HG02678 (cell line): ENCODE measurements around the gene EIF3K.
"Not testable (repeated sequence)": the region's sequence is repeated elsewhere in the genome, so short reads cannot be mapped to it uniquely, and the experiment has no call there.

Experiments used
- ATAC-seq: cut with Tn5 transposase; IDR thresholded peaks from one replicate; pipeline ENCODE4 v1.9.1; 2021; ENCODE audit warnings: mild to moderate bottlenecking, moderate library complexity; ENCODE audit not compliant: unreplicated experiment

EIF3K gene

GRCh38 chr19:38618590-38619360, at the start of gene EIF3K:
EIF3K (plus strand) TSS chr19:38619188; CDS start chr19:38619269, 81 bp downstream.
- ATAC-seq, result peak; percentile 71

- no peak for ATAC-seq
Measured at GRCh38 chr19:38569368-38569983, 49.5 kb upstream of the EIF3K start.

- ATAC-seq, result no peak
Measured at GRCh38 chr19:38571682-38572081, 47.3 kb upstream of the EIF3K start.

- ATAC-seq, result no peak
Measured at GRCh38 chr19:38577826-38578225, 41.2 kb upstream of the EIF3K start.

GRCh38 chr19:38579304-38579703, 39.7 kb upstream of the EIF3K start:
- ATAC-seq, result not testable (repeated sequence)

- no peak for ATAC-seq
Measured at GRCh38 chr19:38580080-38580479, 38.9 kb upstream of the EIF3K start.

- ATAC-seq, result peak; percentile 80
Measured at GRCh38 chr19:38583219-38583984, 35.6 kb upstream of the EIF3K start.

GRCh38 chr19:38583985-38584305, 35.0 kb upstream of the EIF3K start:
- ATAC-seq, result no peak

GRCh38 chr19:38587562-38587961, 31.4 kb upstream of the EIF3K start:
- ATAC-seq, result no peak

GRCh38 chr19:38588041-38588440, 30.9 kb upstream of the EIF3K start:
- no peak for ATAC-seq

- no peak for ATAC-seq
Measured at GRCh38 chr19:38592940-38593339, 26.0 kb upstream of the EIF3K start.

GRCh38 chr19:38596057-38596981, 22.7 kb upstream of the EIF3K start:
- no peak for ATAC-seq

- ATAC-seq, result no peak
Measured at GRCh38 chr19:38597075-38597474, 21.9 kb upstream of the EIF3K start.

- no peak for ATAC-seq
Measured at GRCh38 chr19:38599722-38600121, 19.3 kb upstream of the EIF3K start.

- not testable (repeated sequence) for ATAC-seq
Measured at GRCh38 chr19:38602856-38603255, 16.1 kb upstream of the EIF3K start.

- ATAC-seq, result no peak
Measured at GRCh38 chr19:38606131-38606530, 12.9 kb upstream of the EIF3K start.

- no peak for ATAC-seq
Measured at GRCh38 chr19:38614289-38614688, 4.7 kb upstream of the EIF3K start.

- no peak for ATAC-seq
Measured at GRCh38 chr19:38615007-38615581, 3.9 kb upstream of the EIF3K start.

- ATAC-seq, result no peak
Measured at GRCh38 chr19:38616265-38616664, 2.7 kb upstream of the EIF3K start.

- no peak for ATAC-seq
Measured at GRCh38 chr19:38617283-38617763, 1.7 kb upstream of the EIF3K start.
